Ishikawa (cell line): ENCODE data around the gene TM4SF1.

Experiments
- CEBPB ChIP-seq: IDR thresholded peaks from 2 replicates; pipeline ENCODE4 v1.6.1; 2012
- CREB1 ChIP-seq: IDR thresholded peaks from 2 replicates; pipeline ENCODE4 v1.6.1; 2012; ENCODE audit warnings: low read depth
- EGR1 ChIP-seq: IDR thresholded peaks from 2 replicates; pipeline ENCODE4 v1.6.1; 2012
- EP300 ChIP-seq: IDR thresholded peaks from 2 replicates; pipeline ENCODE4 v1.6.1; 2012; ENCODE audit warnings: borderline replicate concordance
- FOXM1 ChIP-seq: IDR thresholded peaks from 2 replicates; pipeline ENCODE4 v1.6.1; 2012; ENCODE audit warnings: low read depth, borderline replicate concordance
- NFIC ChIP-seq: IDR thresholded peaks from 2 replicates; pipeline ENCODE4 v1.6.1; 2012
- RAD21 ChIP-seq: IDR thresholded peaks from 2 replicates; pipeline ENCODE4 v1.6.1; 2012; ENCODE audit warnings: low read depth
- TAF1 ChIP-seq: IDR thresholded peaks from 2 replicates; pipeline ENCODE4 v1.6.1; 2012; ENCODE audit warnings: low read depth, mild to moderate bottlenecking
- TCF12 ChIP-seq: IDR thresholded peaks from 2 replicates; pipeline ENCODE4 v1.6.1; 2012; ENCODE audit warnings: low read depth
- TEAD4 ChIP-seq: IDR thresholded peaks from 2 replicates; pipeline ENCODE4 v1.6.1; 2012
- USF1 ChIP-seq: IDR thresholded peaks from 2 replicates; pipeline ENCODE4 v1.6.1; 2012
- YY1 ChIP-seq: IDR thresholded peaks from 2 replicates; pipeline ENCODE4 v1.6.1; 2012; ENCODE audit warnings: low read depth
- ZBTB7A ChIP-seq: IDR thresholded peaks from 2 replicates; pipeline ENCODE4 v1.6.1; 2012; ENCODE audit warnings: low read depth
- TF ChIP-seq, protein P1 (sequence below): IDR thresholded peaks from 2 replicates; pipeline ENCODE4 v1.6.1; 2012
- TF ChIP-seq, protein P2 (sequence below): IDR thresholded peaks from 2 replicates; pipeline ENCODE4 v1.6.1; 2012; ENCODE audit warnings: low read depth, mild to moderate bottlenecking

Gene TM4SF1

GRCh38 chr3:149419816-149420215, 42.4 kb upstream of the TM4SF1 start:
- TF ChIP-seq, protein P1, sequence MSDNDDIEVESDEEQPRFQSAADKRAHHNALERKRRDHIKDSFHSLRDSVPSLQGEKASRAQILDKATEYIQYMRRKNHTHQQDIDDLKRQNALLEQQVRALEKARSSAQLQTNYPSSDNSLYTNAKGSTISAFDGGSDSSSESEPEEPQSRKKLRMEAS, result no peak
- no peak for TF ChIP-seq ZBTB7A
- no peak for TF ChIP-seq YY1
- no peak for TF ChIP-seq RAD21
- TF ChIP-seq, protein P2, sequence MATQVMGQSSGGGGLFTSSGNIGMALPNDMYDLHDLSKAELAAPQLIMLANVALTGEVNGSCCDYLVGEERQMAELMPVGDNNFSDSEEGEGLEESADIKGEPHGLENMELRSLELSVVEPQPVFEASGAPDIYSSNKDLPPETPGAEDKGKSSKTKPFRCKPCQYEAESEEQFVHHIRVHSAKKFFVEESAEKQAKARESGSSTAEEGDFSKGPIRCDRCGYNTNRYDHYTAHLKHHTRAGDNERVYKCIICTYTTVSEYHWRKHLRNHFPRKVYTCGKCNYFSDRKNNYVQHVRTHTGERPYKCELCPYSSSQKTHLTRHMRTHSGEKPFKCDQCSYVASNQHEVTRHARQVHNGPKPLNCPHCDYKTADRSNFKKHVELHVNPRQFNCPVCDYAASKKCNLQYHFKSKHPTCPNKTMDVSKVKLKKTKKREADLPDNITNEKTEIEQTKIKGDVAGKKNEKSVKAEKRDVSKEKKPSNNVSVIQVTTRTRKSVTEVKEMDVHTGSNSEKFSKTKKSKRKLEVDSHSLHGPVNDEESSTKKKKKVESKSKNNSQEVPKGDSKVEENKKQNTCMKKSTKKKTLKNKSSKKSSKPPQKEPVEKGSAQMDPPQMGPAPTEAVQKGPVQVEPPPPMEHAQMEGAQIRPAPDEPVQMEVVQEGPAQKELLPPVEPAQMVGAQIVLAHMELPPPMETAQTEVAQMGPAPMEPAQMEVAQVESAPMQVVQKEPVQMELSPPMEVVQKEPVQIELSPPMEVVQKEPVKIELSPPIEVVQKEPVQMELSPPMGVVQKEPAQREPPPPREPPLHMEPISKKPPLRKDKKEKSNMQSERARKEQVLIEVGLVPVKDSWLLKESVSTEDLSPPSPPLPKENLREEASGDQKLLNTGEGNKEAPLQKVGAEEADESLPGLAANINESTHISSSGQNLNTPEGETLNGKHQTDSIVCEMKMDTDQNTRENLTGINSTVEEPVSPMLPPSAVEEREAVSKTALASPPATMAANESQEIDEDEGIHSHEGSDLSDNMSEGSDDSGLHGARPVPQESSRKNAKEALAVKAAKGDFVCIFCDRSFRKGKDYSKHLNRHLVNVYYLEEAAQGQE, result no peak

DNA sequence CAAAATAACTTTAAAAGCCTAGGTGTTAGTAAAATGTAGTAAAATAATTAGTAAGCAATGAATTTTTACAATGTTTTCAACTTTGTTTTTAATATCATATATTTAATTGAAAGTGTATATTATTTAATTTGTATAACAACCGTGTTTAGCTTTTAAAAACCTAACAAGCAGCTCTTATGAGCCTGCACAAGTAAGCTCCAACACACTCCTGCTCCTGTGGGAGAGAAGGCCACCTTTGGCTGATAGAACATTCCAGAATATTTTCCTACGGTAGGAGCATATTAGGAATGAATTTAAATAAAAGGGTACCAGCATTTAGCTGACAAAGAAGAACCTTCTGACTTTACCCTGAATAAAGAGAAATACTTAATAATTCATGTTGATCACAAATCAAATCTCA, 40.3 kb upstream of the TM4SF1 start:
- TF ChIP-seq RAD21 (no peak), YY1 (no peak), ZBTB7A (no peak), USF1 (no peak), EP300 (no peak), FOXM1 (no peak), TEAD4 (no peak), CEBPB (no peak), EGR1 (no peak), CREB1 (no peak), NFIC (no peak), TCF12 (no peak), TAF1 (no peak)
- TF ChIP-seq, protein P1, result no peak
- TF ChIP-seq, protein P2, result no peak

DNA sequence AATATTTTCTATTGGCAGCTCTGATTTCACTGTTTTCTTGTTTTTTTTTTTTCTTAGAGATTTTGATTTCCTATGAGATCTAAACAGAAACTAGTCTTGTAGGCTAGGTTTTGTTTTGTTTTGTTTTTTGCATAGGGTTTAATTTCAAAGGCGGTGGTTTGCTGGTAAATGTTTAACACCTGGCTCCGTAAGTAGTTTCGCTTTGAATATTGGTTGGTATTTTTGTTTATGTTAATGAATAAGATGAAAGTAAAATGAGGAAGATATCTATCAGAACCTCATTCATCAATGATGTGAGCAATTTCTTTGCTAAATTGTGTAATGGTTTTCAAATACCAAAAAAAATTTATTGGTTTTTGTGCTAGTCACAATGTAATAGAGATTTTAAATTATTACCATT, 39.7 kb upstream of the TM4SF1 start:
- TF ChIP-seq TAF1 (no peak), TCF12 (no peak), TEAD4 (no peak), USF1 (no peak), EP300 (no peak), CREB1 (no peak), EGR1 (no peak), FOXM1 (no peak), RAD21 (no peak), YY1 (no peak), NFIC (no peak), ZBTB7A (no peak), CEBPB (no peak)
- TF ChIP-seq, protein P2, result no peak
- TF ChIP-seq, protein P1, result no peak

- TF ChIP-seq EP300 (no peak), TCF12 (no peak), CEBPB (no peak), ZBTB7A (no peak), TAF1 (no peak)
Observed at GRCh38 chr3:149415484-149415883, 38.0 kb upstream of the TM4SF1 start.
